Natural killer cell treated with Interleukin-12 subunit alpha and Interleukin-12 subunit beta and Interleukin-15 and Interleukin-18, amount 100 ng/mL, for 72 hours (primary cell): ENCODE measurements around the gene ZDHHC16. TPM values are rescaled to one million over a fixed set of nuclear protein-coding genes. Genes with fewer than 3 reads are reported as not detected.
"Not testable (repeated sequence)": the region's sequence is repeated elsewhere in the genome, so short reads cannot be mapped to it uniquely, and the experiment has no call there.

Source experiments
- ATAC-seq, 2 donors: fragments of 150-1000 bp; cut with Tn5 transposase in 1 of 2; sonication (Bioruptor Pico), chemical (Tn5 transposase) in 1 of 2; 2 replicates each; pipeline ENCODE4 v1.10.0; 2021
- DNase-seq: peaks from one replicate; pipeline ENCODE4 v3.0.0; 2022; ENCODE audit warnings: low spot score
- H3K27ac Mint-ChIP-seq, 2 donors: 1 replicate in 1 of 2; 2 replicates in 1 of 2; pipeline ENCODE4 v1.8.0; 2022; ENCODE audit warnings: mixed read lengths in 2 of 2, mild to moderate bottlenecking in 1 of 2, moderate library complexity in 1 of 2
- H3K27me3 Mint-ChIP-seq, 2 donors: 1 replicate in 1 of 2; 2 replicates in 1 of 2; pipeline ENCODE4 v1.8.0; 2022; ENCODE audit warnings: mixed read lengths in 2 of 2
- H3K36me3 Mint-ChIP-seq: one replicate; pipeline ENCODE4 v1.8.0; 2022; ENCODE audit warnings: mixed read lengths
- H3K4me1 Mint-ChIP-seq, 2 donors: 1 replicate in 1 of 2; 2 replicates in 1 of 2; pipeline ENCODE4 v1.8.0; 2022; ENCODE audit warnings: low read depth in 2 of 2, mixed read lengths in 2 of 2, mild to moderate bottlenecking in 1 of 2
- H3K4me3 Mint-ChIP-seq: one replicate; pipeline ENCODE4 v1.8.0; 2022; ENCODE audit warnings: mixed read lengths
- H3K9me3 Mint-ChIP-seq: 2 replicates; pipeline ENCODE4 v1.8.0; 2022; ENCODE audit warnings: mixed read lengths
- total RNA-seq, 2 donors: library from RNA; stranded (reverse); gene quantifications; one replicate each; pipeline ENCODE4 v1.2.3, GENCODE V29; 2022

ZDHHC16 gene
- total RNA-seq, 2 donors from 2014 or later = 43.6 to 61.2 TPM

- H3K27me3 Mint-ChIP-seq = no peaks in the 10 kb centered on the region
- no peak overlapping the region for H3K4me3 Mint-ChIP-seq
- no peaks in the 10 kb centered on the region for H3K9me3 Mint-ChIP-seq
- DNase-seq (no peak), ATAC-seq (no peak)
- no peaks in the 10 kb centered on the region for H3K36me3 Mint-ChIP-seq
- no peak overlapping the region for H3K27ac Mint-ChIP-seq
- peaks cover 18 to 29% of the 10 kb centered on the region in 2 donors for H3K4me1 Mint-ChIP-seq
These were observed 5.6 kb downstream of the ZDHHC16 start for GRCh38 chr10:97451605-97452004.

GRCh38 chr10:97452352-97452751, 6.4 kb downstream of the ZDHHC16 start:
- DNase-seq (no peak), ATAC-seq (no peak)
- no peak overlapping the region for H3K4me3 Mint-ChIP-seq
- no peaks in the 10 kb centered on the region for H3K36me3 Mint-ChIP-seq
- no peak overlapping the region for H3K27ac Mint-ChIP-seq
- peaks cover 13 to 22% of the 10 kb centered on the region in 2 donors for H3K4me1 Mint-ChIP-seq
- H3K9me3 Mint-ChIP-seq = no peaks in the 10 kb centered on the region
- no peaks in the 10 kb centered on the region for H3K27me3 Mint-ChIP-seq

GRCh38 chr10:97454330-97455036, 8.5 kb downstream of the ZDHHC16 start:
- H3K4me1 Mint-ChIP-seq = peaks cover 8 to 10% of the 10 kb centered on the region in 2 donors
- no peaks in the 10 kb centered on the region for H3K9me3 Mint-ChIP-seq
- H3K27ac Mint-ChIP-seq = peak overlapping the region in 1 of 2 donors; percentile 68
- H3K4me3 Mint-ChIP-seq = no peak overlapping the region
- ATAC-seq (no peak), DNase-seq (no peak)
- H3K27me3 Mint-ChIP-seq = no peaks in the 10 kb centered on the region
- peaks cover 16% of the 10 kb centered on the region for H3K36me3 Mint-ChIP-seq

GRCh38 chr10:97456034-97456685, 10.2 kb downstream of the ZDHHC16 start:
- H3K27me3 Mint-ChIP-seq = no peaks in the 10 kb centered on the region
- H3K27ac Mint-ChIP-seq = peak overlapping the region in 1 of 2 donors; percentile 68
- peaks cover 23% of the 10 kb centered on the region for H3K36me3 Mint-ChIP-seq
- ATAC-seq (no peak), DNase-seq (no peak)
- no peak overlapping the region for H3K4me3 Mint-ChIP-seq
- no peaks in the 10 kb centered on the region for H3K9me3 Mint-ChIP-seq
- peaks cover 0 to 2% of the 10 kb centered on the region in 2 donors for H3K4me1 Mint-ChIP-seq

- Mint-ChIP-seq H3K9me3 (no peaks in the 10 kb centered on the region), H3K27me3 (no peaks in the 10 kb centered on the region), H3K4me1 (peaks cover 0 to 2% of the 10 kb centered on the region in 2 donors), H3K4me3 (no peak overlapping the region), H3K27ac (no peak overlapping the region), H3K36me3 (peaks cover 23% of the 10 kb centered on the region)
- ATAC-seq (no peak), DNase-seq (no peak)
These were observed 10.7 kb downstream of the ZDHHC16 start for GRCh38 chr10:97456686-97457065.

GRCh38 chr10:97459111-97459510, 13.1 kb downstream of the ZDHHC16 start:
- no peak for ATAC-seq
- Mint-ChIP-seq H3K36me3 (peaks cover 26% of the 10 kb centered on the region), H3K9me3 (no peaks in the 10 kb centered on the region), H3K27me3 (no peaks in the 10 kb centered on the region), H3K4me1 (peaks cover 0 to under 1% of the 10 kb centered on the region in 2 donors), H3K27ac (no peak overlapping the region), H3K4me3 (no peak overlapping the region)
- DNase-seq = no peak

GRCh38 chr10:97459933-97460332, 14.0 kb downstream of the ZDHHC16 start:
- ATAC-seq (no peak), DNase-seq (no peak)
- Mint-ChIP-seq H3K27ac (no peak overlapping the region), H3K4me1 (no peaks in the 10 kb centered on the region), H3K27me3 (no peaks in the 10 kb centered on the region), H3K4me3 (no peak overlapping the region), H3K9me3 (no peaks in the 10 kb centered on the region), H3K36me3 (peaks cover 29% of the 10 kb centered on the region)

GRCh38 chr10:97462309-97462708, 16.3 kb downstream of the ZDHHC16 start:
- H3K4me1 Mint-ChIP-seq = no peaks in the 10 kb centered on the region
- H3K4me3 Mint-ChIP-seq = no peak overlapping the region
- peaks cover 29% of the 10 kb centered on the region for H3K36me3 Mint-ChIP-seq
- H3K27ac Mint-ChIP-seq = no peak overlapping the region
- H3K9me3 Mint-ChIP-seq = no peaks in the 10 kb centered on the region
- ATAC-seq (no peak), DNase-seq (no peak)
- H3K27me3 Mint-ChIP-seq = no peaks in the 10 kb centered on the region

GRCh38 chr10:97463363-97464132, 17.6 kb downstream of the ZDHHC16 start:
- Mint-ChIP-seq H3K27me3 (no peaks in the 10 kb centered on the region), H3K9me3 (no peaks in the 10 kb centered on the region), H3K36me3 (peaks cover 23% of the 10 kb centered on the region), H3K4me1 (no peaks in the 10 kb centered on the region), H3K4me3 (no peak overlapping the region), H3K27ac (peak overlapping the region in 1 of 2 donors; percentile 26)
- DNase-seq (no peak), ATAC-seq (peak; percentile 60 to 66)

GRCh38 chr10:97464226-97464625, 18.3 kb downstream of the ZDHHC16 start:
- DNase-seq (no peak), ATAC-seq (no peak)
- H3K27ac Mint-ChIP-seq = peak overlapping the region in 1 of 2 donors; percentile 26
- H3K27me3 Mint-ChIP-seq = no peaks in the 10 kb centered on the region
- H3K4me3 Mint-ChIP-seq = no peak overlapping the region
- H3K9me3 Mint-ChIP-seq = no peaks in the 10 kb centered on the region
- no peaks in the 10 kb centered on the region for H3K4me1 Mint-ChIP-seq
- peaks cover 16% of the 10 kb centered on the region for H3K36me3 Mint-ChIP-seq

GRCh38 chr10:97465982-97466381, 20.0 kb downstream of the ZDHHC16 start:
- no peaks in the 10 kb centered on the region for H3K9me3 Mint-ChIP-seq
- no peak overlapping the region for H3K4me3 Mint-ChIP-seq
- no peaks in the 10 kb centered on the region for H3K4me1 Mint-ChIP-seq
- no peaks in the 10 kb centered on the region for H3K27me3 Mint-ChIP-seq
- peaks cover 6% of the 10 kb centered on the region for H3K36me3 Mint-ChIP-seq
- no peak for ATAC-seq
- no peak for DNase-seq
- no peak overlapping the region for H3K27ac Mint-ChIP-seq

GRCh38 chr10:97466755-97467154, 20.8 kb downstream of the ZDHHC16 start:
- Mint-ChIP-seq H3K27ac (no peak overlapping the region), H3K27me3 (no peaks in the 10 kb centered on the region), H3K9me3 (no peaks in the 10 kb centered on the region), H3K36me3 (peaks cover 10% of the 10 kb centered on the region), H3K4me1 (peaks cover 0 to 1% of the 10 kb centered on the region in 2 donors), H3K4me3 (no peak overlapping the region)
- DNase-seq (no peak), ATAC-seq (no peak)

- Mint-ChIP-seq H3K27ac (no peak overlapping the region), H3K4me1 (peaks cover 0 to 3% of the 10 kb centered on the region in 2 donors), H3K9me3 (no peaks in the 10 kb centered on the region), H3K27me3 (no peaks in the 10 kb centered on the region), H3K4me3 (no peak overlapping the region), H3K36me3 (peaks cover 13% of the 10 kb centered on the region)
- DNase-seq = no peak
- no peak for ATAC-seq
These were observed 22.2 kb downstream of the ZDHHC16 start for GRCh38 chr10:97468162-97468561.

- ATAC-seq, H3K4me1 Mint-ChIP-seq, H3K27ac Mint-ChIP-seq, H3K27me3 Mint-ChIP-seq, H3K9me3 Mint-ChIP-seq, H3K4me3 Mint-ChIP-seq, DNase-seq: not testable (repeated sequence)
- H3K36me3 Mint-ChIP-seq = peaks cover 13% of the 10 kb centered on the region
These were observed 22.8 kb downstream of the ZDHHC16 start for GRCh38 chr10:97468781-97469180.
